ELR (cell line): ENCODE data around the gene ARMC9.

Experiments used
- DNase-seq: peaks from one replicate; pipeline ENCODE4 v3.0.0-alpha.2; 2015; ENCODE audit warnings: low read depth

Gene ARMC9

GRCh38 chr2:231204581-231204980 lies 6.2 kb downstream of the ARMC9 start:
- DNase-seq, result no peak

DNA sequence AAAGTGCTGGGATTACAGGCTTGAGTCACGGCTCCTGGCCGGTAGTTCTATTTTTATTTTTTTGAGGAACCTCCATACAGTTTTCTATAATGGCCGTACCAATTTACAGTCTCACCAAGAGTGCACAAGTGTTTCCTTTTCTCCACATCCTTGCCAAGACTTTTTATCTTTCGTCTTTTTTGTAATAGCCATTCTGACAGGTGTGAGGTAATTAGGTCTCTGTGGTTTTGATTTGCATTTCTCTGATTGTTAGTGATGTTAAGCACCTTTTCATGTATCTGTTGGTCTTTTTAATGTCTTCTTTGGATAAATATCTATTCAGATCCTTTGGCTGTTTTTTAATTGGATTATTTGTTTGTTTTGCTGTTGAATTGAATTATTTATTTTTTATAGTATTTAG lies 9.3 kb downstream of the ARMC9 start:
- no peak for DNase-seq

- DNase-seq, result no peak
Observed at GRCh38 chr2:231210782-231211181, 12.4 kb downstream of the ARMC9 start.

GRCh38 chr2:231211486-231211885 lies 13.1 kb downstream of the ARMC9 start:
- no peak for DNase-seq

- no peak for DNase-seq
Observed at GRCh38 chr2:231212329-231212845, 14.0 kb downstream of the ARMC9 start.

GRCh38 chr2:231213931-231214642 lies 15.7 kb downstream of the ARMC9 start:
- DNase-seq, result no peak

- DNase-seq, result no peak
Observed at GRCh38 chr2:231218366-231218765, 19.9 kb downstream of the ARMC9 start.

DNA sequence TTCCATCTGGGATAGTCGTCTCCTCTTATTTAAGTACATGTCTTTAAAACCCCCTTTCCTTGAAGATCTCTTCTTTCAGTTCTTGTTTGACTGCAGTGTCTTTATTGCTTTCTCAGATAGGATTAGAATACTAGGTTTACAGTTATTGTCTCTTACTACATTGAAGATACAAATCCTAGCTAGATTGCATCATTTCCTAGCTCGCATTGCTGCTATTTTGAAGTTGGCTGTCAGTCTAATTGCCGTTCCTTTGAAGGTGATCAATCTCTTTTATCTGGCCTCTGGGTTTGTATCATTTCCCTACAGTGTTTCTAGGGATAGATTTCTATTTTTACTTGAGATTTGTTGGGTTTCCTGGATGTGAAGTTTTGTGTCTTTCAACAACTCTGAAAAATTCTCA lies 20.9 kb downstream of the ARMC9 start:
- no peak for DNase-seq

GRCh38 chr2:231221761-231222160 lies 23.3 kb downstream of the ARMC9 start:
- DNase-seq, result no peak

- DNase-seq, result peak; percentile 37
Observed at GRCh38 chr2:231222318-231223000, 24.0 kb downstream of the ARMC9 start.

DNA sequence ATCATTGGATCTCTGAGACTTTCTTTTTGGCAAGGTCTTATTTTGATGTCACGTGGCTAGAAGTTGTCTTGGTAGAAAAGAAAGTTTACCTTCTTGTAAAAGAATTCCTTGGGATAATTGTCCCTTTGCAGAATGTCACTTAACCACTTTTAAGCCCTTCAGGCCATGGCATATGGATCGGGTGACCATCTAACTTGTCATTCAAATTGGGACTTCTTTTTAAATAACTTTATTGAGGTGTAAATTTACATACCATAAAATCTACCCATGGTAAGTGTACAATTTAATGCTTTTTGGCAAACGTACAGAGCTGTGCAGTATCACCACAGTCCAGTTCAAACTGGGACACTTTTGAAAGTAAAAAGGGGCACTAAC lies 24.6 kb downstream of the ARMC9 start:
- DNase-seq, result no peak

DNA sequence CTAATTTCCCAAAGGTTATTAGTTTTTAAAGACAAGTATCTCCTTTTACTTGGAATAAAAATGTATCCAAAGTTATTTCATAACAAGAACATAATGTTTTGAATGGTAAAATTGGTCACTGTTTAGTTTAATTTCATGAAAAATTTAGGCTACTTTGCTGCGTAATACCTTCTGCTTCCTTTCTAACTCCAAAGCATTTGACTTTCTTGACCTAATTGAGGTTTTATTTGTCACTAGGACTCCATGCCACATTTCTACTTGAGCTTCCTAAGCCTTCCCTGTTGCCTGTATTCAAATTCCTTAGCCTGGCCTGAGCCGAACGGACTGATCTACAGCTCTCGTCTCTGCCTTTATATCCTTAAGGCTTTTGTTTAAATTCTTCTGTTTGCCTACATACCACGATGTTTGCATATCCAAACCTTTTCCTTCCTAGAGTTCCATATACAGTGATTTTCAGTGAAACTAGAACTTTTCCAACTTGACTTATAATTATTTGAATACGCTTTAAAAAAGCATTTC lies 25.1 kb downstream of the ARMC9 start:
- DNase-seq, result no peak

GRCh38 chr2:231227310-231228162 lies 29.1 kb downstream of the ARMC9 start:
- DNase-seq, result peak; percentile 86

GRCh38 chr2:231228223-231228622 lies 29.8 kb downstream of the ARMC9 start:
- no peak for DNase-seq

- no peak for DNase-seq
Observed at GRCh38 chr2:231228974-231229529, 30.6 kb downstream of the ARMC9 start.

GRCh38 chr2:231235217-231235616 lies 36.8 kb downstream of the ARMC9 start:
- DNase-seq, result no peak

- DNase-seq, result no peak
Observed at GRCh38 chr2:231238689-231239088, 40.3 kb downstream of the ARMC9 start.

GRCh38 chr2:231239751-231240150 lies 41.3 kb downstream of the ARMC9 start:
- DNase-seq, result no peak

DNA sequence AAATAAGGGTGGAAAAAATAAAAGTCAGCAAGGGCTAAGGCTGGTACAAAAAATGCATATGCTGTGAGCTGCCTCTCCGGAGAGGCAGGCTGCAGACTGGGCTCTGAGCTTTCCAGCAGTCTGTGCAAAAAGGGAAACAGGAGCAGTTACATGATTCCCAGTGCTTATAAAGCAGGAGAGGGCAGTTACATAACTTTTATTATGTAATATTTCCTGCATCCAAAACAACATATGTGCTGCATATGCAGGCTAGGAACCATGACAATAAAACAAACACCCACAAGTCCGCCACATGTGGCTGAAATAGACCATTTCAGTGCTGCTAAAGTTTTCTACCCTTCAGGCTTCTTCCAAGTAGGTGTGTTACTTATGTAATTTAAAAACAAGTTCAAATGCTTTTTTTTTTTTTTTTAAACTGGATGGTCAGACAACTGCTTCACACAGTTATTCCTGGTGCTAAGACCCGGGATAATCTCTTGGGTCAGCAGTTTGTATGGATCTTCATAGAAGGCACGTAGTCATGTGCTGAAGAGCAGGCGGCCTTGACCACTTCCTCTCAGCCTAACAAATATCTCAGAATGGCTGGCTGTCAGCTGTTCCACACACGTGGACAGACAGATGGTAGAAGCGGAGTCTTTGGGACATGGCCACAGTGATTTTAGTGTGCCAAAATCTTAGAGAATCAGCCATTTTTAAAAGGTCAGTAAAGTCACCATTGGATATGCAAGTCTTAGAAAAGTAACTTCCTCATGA lies 43.5 kb downstream of the ARMC9 start:
- DNase-seq, result no peak

DNA sequence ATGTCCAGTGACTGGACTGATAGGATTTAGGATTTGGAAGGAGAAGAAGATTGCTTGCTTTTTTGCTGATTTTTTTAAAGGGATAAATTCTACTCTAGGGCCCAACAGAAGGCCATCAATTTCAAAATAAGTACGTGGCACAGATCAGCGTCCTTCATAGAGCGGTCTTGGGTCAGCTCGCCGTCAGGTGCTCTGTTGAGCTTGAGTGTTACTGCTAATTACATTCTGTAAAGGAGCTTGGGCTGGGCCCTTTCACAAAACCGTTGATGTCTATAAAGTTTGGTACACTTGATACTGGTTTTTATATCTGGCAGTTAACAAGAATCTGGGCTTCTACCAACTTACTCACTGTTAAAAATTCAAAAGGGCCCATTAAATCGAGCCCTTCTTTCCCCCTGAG lies 45.4 kb downstream of the ARMC9 start:
- no peak for DNase-seq
